AG04449 (cell line): ENCODE data around the gene UGT1A7.

Experiments used
- CTCF ChIA-PET: fragments of 350-600 bp; formaldehyde crosslinking; extraction: SDS; loops from one replicate; lab custom pipeline; 2021; ENCODE audit warnings: antibody characterized with exemption; lab: Yijun Ruan, JAX
- POLR2A ChIA-PET: fragments of 400-600, 350-600 bp; formaldehyde crosslinking; extraction: SDS; loops from one replicate; lab custom pipeline; 2020; ENCODE audit warnings: antibody characterized with exemption, inconsistent platforms; lab: Yijun Ruan, JAX
- DNase-seq: peaks from one replicate; pipeline ENCODE4 v3.0.0-alpha.2; 2010; ENCODE audit warnings: low read depth, low spot score
- H3K4me3 ChIP-seq: 2 replicates; pipeline ENCODE4 v1.5.1; 2011; ENCODE audit warnings: low read depth, mild to moderate bottlenecking, control low read depth, low read length
- CTCF ChIP-seq: IDR thresholded peaks from one replicate; pipeline ENCODE4 v1.5.1; 2011; ENCODE audit warnings: mild to moderate bottlenecking, moderate library complexity, low read length, control low read depth, inconsistent platforms; ENCODE audit not compliant: insufficient read depth; ENCODE audit errors: missing control alignments

UGT1A7 gene

DNA sequence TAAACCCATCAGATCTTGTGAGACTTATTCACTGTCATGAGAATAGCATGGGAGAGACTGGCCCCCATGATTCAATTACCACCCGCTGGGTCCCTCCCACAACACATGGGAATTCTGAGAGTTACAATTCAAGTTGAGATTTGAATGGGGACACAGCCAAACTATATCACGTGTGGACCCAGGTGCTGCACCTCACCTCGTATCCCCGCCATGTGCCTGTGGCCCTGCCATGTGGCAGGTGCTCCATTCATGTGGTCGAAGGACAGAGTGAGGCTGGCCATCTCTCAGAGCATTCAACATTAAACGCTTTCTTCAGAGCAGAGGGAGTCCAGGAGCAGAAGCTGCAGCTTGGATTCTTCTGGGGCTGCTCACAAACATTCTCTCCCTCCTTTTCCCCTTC lies 128.7 kb downstream of the UGT1A7 start:
- no peak for DNase-seq
- no peak for TF ChIP-seq CTCF
- ChIA-PET CTCF (no interaction called here), POLR2A (no interaction called here)
- H3K4me3 ChIP-seq, result no peak overlapping the region

GRCh38 chr2:233811087-233811486 lies 129.4 kb downstream of the UGT1A7 start:
- CTCF ChIA-PET, result no interaction called here
- TF ChIP-seq CTCF, result no peak
- POLR2A ChIA-PET, result no interaction called here
- no peak overlapping the region for H3K4me3 ChIP-seq
- DNase-seq, result no peak

DNA sequence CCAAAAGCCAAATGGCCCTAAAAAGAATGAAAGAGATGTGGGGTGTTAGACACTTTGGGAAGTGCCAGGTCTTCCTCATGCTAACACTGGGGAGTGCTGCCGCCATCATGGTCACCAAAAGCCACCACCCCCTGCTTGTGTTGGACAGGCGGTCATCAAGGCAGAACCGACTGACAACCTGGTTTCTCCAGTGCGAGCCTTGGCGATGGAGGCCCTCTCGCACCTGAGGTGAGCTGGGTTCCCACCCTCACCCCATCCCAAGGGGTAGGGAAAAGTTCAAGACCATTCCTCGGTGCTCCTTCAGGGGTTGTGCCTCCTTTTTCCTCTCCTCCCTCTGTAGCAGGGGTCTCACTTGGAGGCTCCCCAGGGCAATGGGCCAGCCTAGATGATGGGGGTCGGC lies 130.0 kb downstream of the UGT1A7 start:
- DNase-seq, result no peak
- no peak for TF ChIP-seq CTCF
- CTCF ChIA-PET, result no interaction called here
- POLR2A ChIA-PET, result no interaction called here
- H3K4me3 ChIP-seq, result no peak overlapping the region

DNA sequence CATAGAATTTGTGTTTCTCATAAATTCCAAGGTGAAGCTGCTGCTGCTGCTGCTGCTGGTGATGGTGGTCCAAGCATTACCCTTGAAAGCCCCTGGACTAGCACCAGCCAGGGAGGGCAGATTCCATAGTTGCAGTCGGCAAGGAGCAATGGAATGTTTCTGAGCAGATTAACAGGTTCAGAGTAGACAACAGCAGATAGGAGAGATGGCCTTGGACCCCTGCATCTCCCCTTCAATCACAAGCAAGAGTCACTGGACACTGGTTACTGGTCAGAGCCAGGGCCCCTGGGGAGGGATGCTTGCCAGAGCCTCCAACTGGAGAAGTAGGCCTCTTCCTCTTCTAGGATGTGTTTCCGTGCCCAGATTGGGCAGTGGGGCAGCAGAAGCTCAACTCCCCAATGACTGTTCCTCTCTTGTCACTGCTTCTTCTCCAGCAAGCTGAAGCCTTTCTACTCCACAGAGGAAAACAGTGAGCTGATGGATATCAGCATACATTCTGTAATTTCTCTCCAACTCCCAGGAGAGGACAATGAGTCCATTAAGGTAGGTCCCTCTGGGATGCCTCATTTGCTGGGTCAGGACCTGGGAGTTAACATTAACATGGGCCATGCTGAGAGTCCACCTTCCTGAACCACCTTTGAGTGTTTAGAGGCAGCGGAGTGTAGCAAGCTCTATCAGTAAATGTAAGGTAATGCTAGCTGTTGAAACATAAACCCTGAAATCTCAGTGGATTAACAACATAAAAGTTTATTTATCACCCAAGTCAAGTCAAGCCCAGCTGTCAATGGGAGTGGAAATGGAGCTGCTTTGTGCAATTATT lies 131.7 kb downstream of the UGT1A7 start:
- no peak for TF ChIP-seq CTCF
- CTCF ChIA-PET, result interaction anchor here (1.4 kb wide), 1 partner anchor 365 kb away, joined by 4 read pairs; no protein-coding TSS in a partner anchor
- no peak for DNase-seq
- no peak overlapping the region for H3K4me3 ChIP-seq
- POLR2A ChIA-PET, result no interaction called here

- ChIA-PET CTCF (interaction anchor here (1.4 kb wide), 1 partner anchor 366 kb away, joined by 4 read pairs; no protein-coding TSS in a partner anchor), POLR2A (no interaction called here)
- no peak for TF ChIP-seq CTCF
- no peak for DNase-seq
- no peak overlapping the region for H3K4me3 ChIP-seq
These were observed 132.5 kb downstream of the UGT1A7 start for GRCh38 chr2:233814056-233814835.

- TF ChIP-seq CTCF, result no peak
- no peak for DNase-seq
- CTCF ChIA-PET, result no interaction called here
- POLR2A ChIA-PET, result no interaction called here
- no peak overlapping the region for H3K4me3 ChIP-seq
These were observed 134.2 kb downstream of the UGT1A7 start for GRCh38 chr2:233815861-233816260.
